ENCODE results near the gene NUDT19. TPM values are rescaled to one million over a fixed set of nuclear protein-coding genes. Genes with fewer than 3 reads are reported as not detected.

NUDT19 gene
- total RNA-seq, 1 experiment from 2014 or later, result 22.1 TPM

DNA sequence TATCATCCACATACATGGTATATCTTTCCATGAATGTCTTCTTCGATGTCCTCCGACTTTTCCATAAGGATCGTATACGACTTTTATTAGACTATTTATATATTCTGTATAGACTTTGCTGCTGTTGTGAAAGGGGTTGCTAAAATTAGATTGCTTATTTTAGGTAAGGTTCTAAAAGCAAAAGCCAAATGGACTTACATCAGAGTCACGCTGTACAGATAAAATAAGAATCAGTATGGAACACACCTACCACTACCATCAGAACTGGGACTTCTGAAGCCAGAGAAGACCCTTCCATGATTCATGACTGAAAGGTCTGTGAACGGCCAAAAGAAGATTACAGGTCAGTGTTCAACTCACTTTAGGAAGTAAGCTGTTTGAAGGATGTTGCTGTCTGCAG lies 25.5 kb upstream of the NUDT19 start:
- Histone ChIP-seq H2AFZ (ENCODE audit: low read depth, low read length, poor library complexity, severe bottlenecking) (no peak overlapping the region), H3K9me2 (ENCODE audit: insufficient read depth) (no peaks in the 10 kb centered on the region), H3K9me3 (ENCODE audit: control insufficient read depth in 1 of 2, insufficient read depth in 1 of 2, low read depth in 1 of 2, low read length in 2 of 2) (no peaks in the 10 kb centered on the region), H3K36me3 (ENCODE audit: control insufficient read depth in 1 of 2, insufficient read depth in 2 of 2, low read length in 2 of 2) (peaks cover 0 to 4% of the 10 kb centered on the region in 2 experiments; a peak in 1 of 4 replicates), H3K4me3 (replicated peaks in 1 of 2; ENCODE audit: low read depth in 1 of 2, low read length in 2 of 2) (no peak overlapping the region), H4K20me1 (ENCODE audit: insufficient read depth) (no peaks in the 10 kb centered on the region), H3K4me1 (ENCODE audit: control insufficient read depth in 1 of 2, insufficient read depth in 2 of 2, low read length in 2 of 2) (peaks cover 4 to 8% of the 10 kb centered on the region in 2 experiments; a peak in 2 of 4 replicates), H3K27me3 (ENCODE audit: insufficient read depth, low read length) (no peaks in the 10 kb centered on the region), H3K4me2 (ENCODE audit: low read length) (no peak overlapping the region), H3K79me2 (ENCODE audit: insufficient read depth, low read length) (peaks cover 88% of the 10 kb centered on the region), H3K9ac (ENCODE audit: low read length) (no peak overlapping the region), H3K27ac (ENCODE audit: low read depth, low read length) (no peak overlapping the region)
- DNase-seq (ENCODE audit: low read depth, low spot score) (no peak), ATAC-seq (no peak)
- ChIA-PET POLR2A (no interaction called here), CTCF (no interaction called here), RAD21 (ENCODE audit: low non-redundant PET in 1 of 2, low total read pairs in 2 of 2, uncharacterized antibody in 2 of 2, unreplicated experiment in 2 of 2) (no interaction called here)
- no TSS peak for BruUV-seq (replicated peaks)
- intact Hi-C loops (cut with micrococcal nuclease), result no loop called here
- TF ChIP-seq POLR2AphosphoS5 (IDR thresholded peaks at IDR 0.05; ENCODE audit: low read depth, low read length) (no peak), SRF (IDR thresholded peaks at IDR 0.05; ENCODE audit: low read depth) (no peak), TCF7L2 (IDR thresholded peaks at IDR 0.05; ENCODE audit: borderline replicate concordance, extremely low read depth, insufficient read depth, insufficient read length) (no peak), JUND (IDR thresholded peaks at IDR 0.05) (no peak), ZFX (IDR thresholded peaks at IDR 0.05) (no peak), EZH2 (IDR thresholded peaks at IDR 0.05) (no peak), ZNF274 (IDR thresholded peaks at IDR 0.05; ENCODE audit: low read depth, low read length) (no peak), YY1 (IDR thresholded peaks at IDR 0.05; ENCODE audit: extremely low read depth, insufficient replicate concordance, low read depth, low read length) (no peak), SIN3A (IDR thresholded peaks at IDR 0.05; ENCODE audit: low read depth) (no peak), FOSL1 (IDR thresholded peaks at IDR 0.05; ENCODE audit: low read depth) (no peak), EZH2phosphoT487 (IDR thresholded peaks at IDR 0.05; ENCODE audit: borderline replicate concordance) (no peak), CEBPB (IDR thresholded peaks at IDR 0.05; ENCODE audit: low read depth) (no peak), POLR2A (IDR thresholded peaks at IDR 0.05; ENCODE audit: borderline replicate concordance, extremely low read depth, insufficient read depth, insufficient read length) (no peak)
- TF ChIP-seq, protein P1, sequence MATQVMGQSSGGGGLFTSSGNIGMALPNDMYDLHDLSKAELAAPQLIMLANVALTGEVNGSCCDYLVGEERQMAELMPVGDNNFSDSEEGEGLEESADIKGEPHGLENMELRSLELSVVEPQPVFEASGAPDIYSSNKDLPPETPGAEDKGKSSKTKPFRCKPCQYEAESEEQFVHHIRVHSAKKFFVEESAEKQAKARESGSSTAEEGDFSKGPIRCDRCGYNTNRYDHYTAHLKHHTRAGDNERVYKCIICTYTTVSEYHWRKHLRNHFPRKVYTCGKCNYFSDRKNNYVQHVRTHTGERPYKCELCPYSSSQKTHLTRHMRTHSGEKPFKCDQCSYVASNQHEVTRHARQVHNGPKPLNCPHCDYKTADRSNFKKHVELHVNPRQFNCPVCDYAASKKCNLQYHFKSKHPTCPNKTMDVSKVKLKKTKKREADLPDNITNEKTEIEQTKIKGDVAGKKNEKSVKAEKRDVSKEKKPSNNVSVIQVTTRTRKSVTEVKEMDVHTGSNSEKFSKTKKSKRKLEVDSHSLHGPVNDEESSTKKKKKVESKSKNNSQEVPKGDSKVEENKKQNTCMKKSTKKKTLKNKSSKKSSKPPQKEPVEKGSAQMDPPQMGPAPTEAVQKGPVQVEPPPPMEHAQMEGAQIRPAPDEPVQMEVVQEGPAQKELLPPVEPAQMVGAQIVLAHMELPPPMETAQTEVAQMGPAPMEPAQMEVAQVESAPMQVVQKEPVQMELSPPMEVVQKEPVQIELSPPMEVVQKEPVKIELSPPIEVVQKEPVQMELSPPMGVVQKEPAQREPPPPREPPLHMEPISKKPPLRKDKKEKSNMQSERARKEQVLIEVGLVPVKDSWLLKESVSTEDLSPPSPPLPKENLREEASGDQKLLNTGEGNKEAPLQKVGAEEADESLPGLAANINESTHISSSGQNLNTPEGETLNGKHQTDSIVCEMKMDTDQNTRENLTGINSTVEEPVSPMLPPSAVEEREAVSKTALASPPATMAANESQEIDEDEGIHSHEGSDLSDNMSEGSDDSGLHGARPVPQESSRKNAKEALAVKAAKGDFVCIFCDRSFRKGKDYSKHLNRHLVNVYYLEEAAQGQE (IDR thresholded peaks at IDR 0.05; ENCODE audit: low read depth), result no peak
- TF ChIP-seq, protein P2, sequence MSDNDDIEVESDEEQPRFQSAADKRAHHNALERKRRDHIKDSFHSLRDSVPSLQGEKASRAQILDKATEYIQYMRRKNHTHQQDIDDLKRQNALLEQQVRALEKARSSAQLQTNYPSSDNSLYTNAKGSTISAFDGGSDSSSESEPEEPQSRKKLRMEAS (IDR thresholded peaks at IDR 0.05), result no peak
- TF ChIP-seq, protein P3, sequence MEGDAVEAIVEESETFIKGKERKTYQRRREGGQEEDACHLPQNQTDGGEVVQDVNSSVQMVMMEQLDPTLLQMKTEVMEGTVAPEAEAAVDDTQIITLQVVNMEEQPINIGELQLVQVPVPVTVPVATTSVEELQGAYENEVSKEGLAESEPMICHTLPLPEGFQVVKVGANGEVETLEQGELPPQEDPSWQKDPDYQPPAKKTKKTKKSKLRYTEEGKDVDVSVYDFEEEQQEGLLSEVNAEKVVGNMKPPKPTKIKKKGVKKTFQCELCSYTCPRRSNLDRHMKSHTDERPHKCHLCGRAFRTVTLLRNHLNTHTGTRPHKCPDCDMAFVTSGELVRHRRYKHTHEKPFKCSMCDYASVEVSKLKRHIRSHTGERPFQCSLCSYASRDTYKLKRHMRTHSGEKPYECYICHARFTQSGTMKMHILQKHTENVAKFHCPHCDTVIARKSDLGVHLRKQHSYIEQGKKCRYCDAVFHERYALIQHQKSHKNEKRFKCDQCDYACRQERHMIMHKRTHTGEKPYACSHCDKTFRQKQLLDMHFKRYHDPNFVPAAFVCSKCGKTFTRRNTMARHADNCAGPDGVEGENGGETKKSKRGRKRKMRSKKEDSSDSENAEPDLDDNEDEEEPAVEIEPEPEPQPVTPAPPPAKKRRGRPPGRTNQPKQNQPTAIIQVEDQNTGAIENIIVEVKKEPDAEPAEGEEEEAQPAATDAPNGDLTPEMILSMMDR (IDR thresholded peaks at IDR 0.05 in 2 of 3, conservative IDR thresholded peaks at IDR 0.05 in 1 of 3; ENCODE audit: borderline replicate concordance in 1 of 3, insufficient read depth in 1 of 3, low read depth in 2 of 3, low read length in 2 of 3), result no peak
- TF ChIP-seq, protein P4, sequence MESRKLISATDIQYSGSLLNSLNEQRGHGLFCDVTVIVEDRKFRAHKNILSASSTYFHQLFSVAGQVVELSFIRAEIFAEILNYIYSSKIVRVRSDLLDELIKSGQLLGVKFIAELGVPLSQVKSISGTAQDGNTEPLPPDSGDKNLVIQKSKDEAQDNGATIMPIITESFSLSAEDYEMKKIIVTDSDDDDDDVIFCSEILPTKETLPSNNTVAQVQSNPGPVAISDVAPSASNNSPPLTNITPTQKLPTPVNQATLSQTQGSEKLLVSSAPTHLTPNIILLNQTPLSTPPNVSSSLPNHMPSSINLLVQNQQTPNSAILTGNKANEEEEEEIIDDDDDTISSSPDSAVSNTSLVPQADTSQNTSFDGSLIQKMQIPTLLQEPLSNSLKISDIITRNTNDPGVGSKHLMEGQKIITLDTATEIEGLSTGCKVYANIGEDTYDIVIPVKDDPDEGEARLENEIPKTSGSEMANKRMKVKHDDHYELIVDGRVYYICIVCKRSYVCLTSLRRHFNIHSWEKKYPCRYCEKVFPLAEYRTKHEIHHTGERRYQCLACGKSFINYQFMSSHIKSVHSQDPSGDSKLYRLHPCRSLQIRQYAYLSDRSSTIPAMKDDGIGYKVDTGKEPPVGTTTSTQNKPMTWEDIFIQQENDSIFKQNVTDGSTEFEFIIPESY (IDR thresholded peaks at IDR 0.05; ENCODE audit: extremely low read depth, insufficient replicate concordance, low read length), result no peak
